ENCODE results near the gene CADPS.

DNA sequence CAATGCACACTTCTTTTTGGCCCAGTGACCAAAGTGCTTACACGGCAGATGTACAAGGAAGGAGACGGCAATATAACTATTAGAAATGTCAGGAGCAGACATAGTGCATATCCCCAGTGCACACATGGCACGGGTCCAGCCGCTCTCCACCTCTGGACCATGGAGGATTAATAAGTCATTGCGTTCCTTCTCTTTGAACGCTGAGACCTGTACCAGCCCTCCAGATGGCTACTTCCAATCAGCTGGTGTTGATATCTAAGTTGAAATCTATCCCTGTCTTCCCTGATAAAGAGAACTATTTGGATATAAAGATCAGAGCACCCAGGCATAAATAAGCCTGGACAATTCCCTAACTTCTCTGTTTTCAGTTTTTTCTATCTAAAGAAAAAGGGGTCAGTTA, 212.5 kb downstream of the CADPS start:
- TF ChIP-seq CTCF (IDR thresholded peaks at IDR 0.05) = no peak
- TF ChIP-seq EP300 (IDR thresholded peaks at IDR 0.05) = no peak
- TF ChIP-seq POLR2AphosphoS5 (IDR thresholded peaks at IDR 0.05) = no peak
- TF ChIP-seq POLR2A (IDR thresholded peaks at IDR 0.05) = no peak

All from sigmoid colon (tissue), 4 donors.